Kidney (tissue), 22 donors: Measurements from ENCODE around the gene SI. TPM values are rescaled to one million over a fixed set of nuclear protein-coding genes. Genes with fewer than 3 reads are reported as not detected.

Source experiments
- DNase-seq, 5 donors: peaks; one replicate each; pipeline ENCODE4 v3.0.0-alpha.2; 2013 to 2020
- FAIRE-seq: peaks from 2 replicates; lab custom pipeline; 2012; peaks lifted over from hg19 to GRCh38; lab: Jason Lieb, UNC
- H3K27ac ChIP-seq, 2 donors: one replicate each; pipeline ENCODE4 v1.7.0; 2013; ENCODE audit warnings: low read depth in 2 of 2, low read length in 2 of 2, inconsistent platforms in 1 of 2
- H3K27me3 ChIP-seq: one replicate; pipeline ENCODE4 v1.7.1; 2013; ENCODE audit warnings: low read length, inconsistent platforms; ENCODE audit not compliant: control insufficient read depth, insufficient read depth
- H3K36me3 ChIP-seq, 3 donors: one replicate each; pipeline versions ENCODE4 v1.7.0 to v1.7.1; 2013; ENCODE audit warnings: low read length in 3 of 3, control low read depth in 1 of 3, inconsistent platforms in 1 of 3; ENCODE audit not compliant: insufficient read depth in 3 of 3, control insufficient read depth in 2 of 3
- H3K4me1 ChIP-seq, 3 donors: one replicate each; pipeline versions ENCODE4 v1.7.0 to v1.7.1; 2013; ENCODE audit warnings: low read length in 3 of 3, inconsistent platforms in 1 of 3, low read depth in 1 of 3; ENCODE audit not compliant: control insufficient read depth in 2 of 3, insufficient read depth in 2 of 3
- H3K4me3 ChIP-seq, 3 donors: one replicate each; pipeline versions ENCODE4 v1.7.0 to v1.8.1; 2013; ENCODE audit warnings: low read length in 3 of 3, control low read depth in 1 of 3, inconsistent platforms in 1 of 3
- H3K9ac ChIP-seq, 3 donors: one replicate each; pipeline versions ENCODE4 v1.7.0 to v1.7.1; 2013; ENCODE audit warnings: low read length in 3 of 3, control low read depth in 1 of 3, inconsistent platforms in 1 of 3
- H3K9me3 ChIP-seq, 3 donors: one replicate each; pipeline versions ENCODE4 v1.7.0 to v1.7.1; 2013; ENCODE audit warnings: low read length in 3 of 3, control low read depth in 1 of 3, inconsistent platforms in 1 of 3; ENCODE audit not compliant: control insufficient read depth in 2 of 3, insufficient read depth in 1 of 3
- CTCF ChIP-seq: IDR thresholded peaks from 3 replicates; pipeline ENCODE4 v1.5.1; 2012; ENCODE audit warnings: mild to moderate bottlenecking, moderate library complexity, borderline replicate concordance; ENCODE audit not compliant: insufficient read depth; ENCODE audit errors: extremely low read depth
- intact Hi-C: fragments of 100-400 bp; cut with DNase I; formaldehyde crosslinking; loops from one replicate; pipeline ENCODE4 v1.11.1; 2022
- long read RNA-seq, 10 donors: library from polyadenylated mRNA in 1 of 10; unstranded in 1 of 10; transcript quantifications; one replicate each; pipeline ENCODE4 v2.0.0 and lab custom pipeline, GENCODE V29; 2021 to 2026
- polyA plus RNA-seq: library from polyadenylated mRNA; stranded (reverse); fragments of 350-450 nt; fragmentation: Illumina TruSeq; extraction: RNeasy Lipid Tissue Mini Kit (QIAGEN cat#74804); gene quantifications from one replicate; pipeline ENCODE4 v1.2.3, GENCODE V29; 2014; ENCODE audit warnings: low read depth, low replicate concordance; ENCODE audit not compliant: insufficient read depth
- total RNA-seq: library from RNA; stranded (reverse); fragmentation: NEBNext Ultra II Directional; extraction: Animal tissue kit (Norgen Biotek cat#: 25700); gene quantifications from one replicate; pipeline ENCODE4 v1.2.1, GENCODE V29; 2021
- donor health status: control.
- donor health status: control.
- donor health status: control.
- donor health status: control.
- donor health status: control.
- donor health status: DM: yes; HTN: yes; CAD: no.
- donor health status: Normal renal cell carcinoma (clear cell type).

The SI gene
- total RNA-seq (not detected), polyA plus RNA-seq (0.11 TPM)
- long read RNA-seq, donor 1: 0 reads
- long read RNA-seq, donor 2: 0 reads
- long read RNA-seq, donor 3: 0 reads
- long read RNA-seq, donor 4: 0 reads
- long read RNA-seq, donor 5: 0 reads
- long read RNA-seq, donor 6: 0 reads
- long read RNA-seq, donor 7: 0 reads
- long read RNA-seq, donor 8: 0 reads
- long read RNA-seq, donor 9: 0 reads
- long read RNA-seq, donor 10: 0 reads

- DNase-seq: no peak
- H3K27ac ChIP-seq: no peak within 1 kb of the TSS
- no peak within 1 kb of the TSS for H3K4me3 ChIP-seq
- H3K36me3 ChIP-seq: no peaks in the 10 kb centered on the region
- H3K9ac ChIP-seq: no peak within 1 kb of the TSS
- H3K4me1 ChIP-seq: no peaks in the 10 kb centered on the region
- no peak for TF ChIP-seq CTCF
- intact Hi-C loops: no loop called here
- FAIRE-seq: no peak
- no peaks in the 10 kb centered on the region for H3K9me3 ChIP-seq
- no peaks in the 10 kb centered on the region for H3K27me3 ChIP-seq
Measured at GRCh38 chr3:165078293-165078692, at the start of gene SI. Gene SI (minus strand): TSS chr3:165078496. CDS start chr3:165076012, 2,484 bp downstream.

GRCh38 chr3:165125836-165126235 lies 47.5 kb upstream of the SI start:
- Histone ChIP-seq H3K27me3 (no peaks in the 10 kb centered on the region), H3K4me1 (no peaks in the 10 kb centered on the region), H3K9ac (no peak overlapping the region), H3K36me3 (no peaks in the 10 kb centered on the region), H3K4me3 (no peak overlapping the region), H3K27ac (no peak overlapping the region), H3K9me3 (peaks cover 0 to 2% (median 0%) of the 10 kb centered on the region in 3 donors)
- intact Hi-C loops: no loop called here
- DNase-seq (no peak), FAIRE-seq (no peak)
- no peak for TF ChIP-seq CTCF

- H3K27ac ChIP-seq: no peak overlapping the region
- FAIRE-seq: no peak
Measured at GRCh38 chr3:165111401-165111800, 33.1 kb upstream of the SI start.

More at GRCh38 chr3:165111401-165111800, 33.1 kb upstream of the SI start:
- no peaks in the 10 kb centered on the region for H3K9me3 ChIP-seq
- no peak overlapping the region for H3K9ac ChIP-seq
- no peaks in the 10 kb centered on the region for H3K36me3 ChIP-seq
- no peak for DNase-seq
- no peaks in the 10 kb centered on the region for H3K27me3 ChIP-seq
- no peak for TF ChIP-seq CTCF
- H3K4me3 ChIP-seq: no peak overlapping the region
- intact Hi-C loops: no loop called here
- H3K4me1 ChIP-seq: no peaks in the 10 kb centered on the region
